Measurements from ENCODE around the gene OTOG.
A peak's percentile ranks its signal among the peaks of the same experiment; 100 is the strongest.
"Not testable (repeated sequence)": the region's sequence is repeated elsewhere in the genome, so short reads cannot be mapped to it uniquely, and the experiment has no call there.

OTOG gene

DNA sequence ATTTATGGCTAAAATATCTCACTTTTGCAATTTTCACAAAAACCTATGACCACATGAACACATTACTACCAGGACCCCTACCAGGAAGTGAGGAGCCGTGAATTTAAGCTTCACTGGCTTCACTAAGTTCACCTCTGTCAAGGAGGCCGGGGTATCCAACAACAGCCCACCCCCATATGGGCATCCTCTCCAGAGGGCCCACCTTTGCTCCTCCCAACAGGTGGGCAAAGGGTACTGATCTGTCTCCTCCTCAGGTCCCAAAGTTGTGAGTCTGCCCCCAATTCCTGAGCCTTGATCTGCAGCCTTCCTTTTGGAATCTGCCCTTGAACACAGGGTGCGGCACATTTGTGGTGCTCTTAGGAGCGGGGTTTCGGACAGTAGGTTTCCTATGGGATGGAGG is 66.9 kb downstream of the OTOG start:
- Histone ChIP-seq H3K4me1 (peaks cover 48% of the 10 kb centered on the region), H3K4me2 (no peak overlapping the region), H3K9me3 (peaks cover 3% of the 10 kb centered on the region), H4K20me1 (no peaks in the 10 kb centered on the region), H3K36me3 (no peaks in the 10 kb centered on the region), H3K27me3 (no peaks in the 10 kb centered on the region), H3K27ac (no peak overlapping the region), H3K9ac (no peak overlapping the region), H3K4me3 (no peak overlapping the region)
- no peak for TF ChIP-seq Cebpa-rat (IDR thresholded peaks at IDR 0.05)

DNA sequence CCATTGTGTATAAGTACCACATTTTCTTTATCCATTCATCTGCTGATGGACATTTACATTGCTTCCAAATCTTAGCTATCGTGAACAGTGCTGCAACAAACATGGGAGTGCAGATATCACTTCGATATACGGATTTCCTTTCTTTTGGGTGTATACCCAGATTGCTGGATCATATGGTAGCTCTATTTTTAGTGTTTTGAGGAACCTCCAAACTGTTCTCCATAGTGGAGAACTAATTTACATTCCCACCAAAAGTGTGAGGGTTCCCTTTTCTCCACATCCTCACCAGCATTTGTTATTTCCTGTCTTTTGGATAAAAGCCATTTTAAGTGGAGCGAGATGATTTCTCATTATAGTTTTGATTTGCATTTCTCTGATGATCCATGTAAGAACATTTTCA is 75.7 kb downstream of the OTOG start:
- H3K4me2 ChIP-seq, H3K9ac ChIP-seq, H3K27me3 ChIP-seq, H3K27ac ChIP-seq, H3K36me3 ChIP-seq, H4K20me1 ChIP-seq, H3K4me1 ChIP-seq, H3K4me3 ChIP-seq: not testable (repeated sequence)
- peaks cover 18% of the 10 kb centered on the region for H3K9me3 ChIP-seq

GRCh38 chr11:17629113-17629512 is 82.1 kb downstream of the OTOG start:
- no peaks in the 10 kb centered on the region for H3K27me3 ChIP-seq
- no peak overlapping the region for H3K9ac ChIP-seq
- TF ChIP-seq Cebpa-rat (IDR thresholded peaks at IDR 0.05) = no peak
- peaks cover 2% of the 10 kb centered on the region for H3K4me1 ChIP-seq
- no peak overlapping the region for H3K4me2 ChIP-seq
- peaks cover 3% of the 10 kb centered on the region for H3K9me3 ChIP-seq
- no peaks in the 10 kb centered on the region for H4K20me1 ChIP-seq
- H3K4me3 ChIP-seq = no peak overlapping the region
- no peaks in the 10 kb centered on the region for H3K36me3 ChIP-seq
- H3K27ac ChIP-seq = no peak overlapping the region

GRCh38 chr11:17630936-17631335 is 83.9 kb downstream of the OTOG start:
- H3K36me3 ChIP-seq = no peaks in the 10 kb centered on the region
- H3K9me3 ChIP-seq = no peaks in the 10 kb centered on the region
- no peak overlapping the region for H3K9ac ChIP-seq
- peaks cover 8% of the 10 kb centered on the region for H3K4me1 ChIP-seq
- H3K27ac ChIP-seq = no peak overlapping the region
- no peak overlapping the region for H3K4me3 ChIP-seq
- TF ChIP-seq Cebpa-rat (IDR thresholded peaks at IDR 0.05) = no peak
- no peak overlapping the region for H3K4me2 ChIP-seq
- H4K20me1 ChIP-seq = no peaks in the 10 kb centered on the region
- H3K27me3 ChIP-seq = no peaks in the 10 kb centered on the region

DNA sequence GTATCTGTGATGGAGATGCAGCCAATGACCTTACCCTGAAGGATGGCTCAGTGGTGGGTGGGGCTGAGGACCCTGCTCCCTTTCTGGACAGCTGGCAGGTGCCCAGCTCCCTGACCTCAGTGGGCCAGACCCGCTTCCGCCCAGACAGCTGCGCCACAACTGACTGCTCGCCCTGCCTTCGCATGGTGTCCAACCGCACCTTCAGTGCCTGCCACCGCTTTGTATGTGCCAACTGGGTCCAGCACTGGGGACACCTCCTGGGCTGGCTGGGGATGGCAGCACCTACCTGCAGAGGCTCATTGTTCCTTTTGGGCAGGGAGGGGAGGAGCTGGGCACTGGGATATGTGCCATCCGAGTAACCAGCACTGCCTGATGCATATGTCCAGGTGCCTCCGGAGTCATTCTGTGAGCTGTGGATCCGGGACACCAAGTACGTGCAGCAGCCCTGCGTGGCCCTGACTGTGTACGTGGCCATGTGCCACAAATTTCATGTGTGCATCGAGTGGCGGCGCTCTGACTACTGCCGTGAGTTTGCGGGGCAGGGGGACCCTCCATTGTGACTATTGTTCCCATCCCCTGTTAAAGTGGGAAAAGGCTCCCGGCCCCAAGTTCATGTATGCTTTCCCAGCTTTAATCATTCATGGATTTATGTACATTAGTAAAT is 84.8 kb downstream of the OTOG start:
- TF ChIP-seq Cebpa-rat (IDR thresholded peaks at IDR 0.05) = no peak
- peaks cover 8% of the 10 kb centered on the region for H3K4me1 ChIP-seq
- H3K4me2 ChIP-seq = no peak overlapping the region
- no peak overlapping the region for H3K27ac ChIP-seq
- no peaks in the 10 kb centered on the region for H3K9me3 ChIP-seq
- no peaks in the 10 kb centered on the region for H3K27me3 ChIP-seq
- H3K9ac ChIP-seq = no peak overlapping the region
- no peak overlapping the region for H3K4me3 ChIP-seq
- no peaks in the 10 kb centered on the region for H4K20me1 ChIP-seq
- no peaks in the 10 kb centered on the region for H3K36me3 ChIP-seq

DNA sequence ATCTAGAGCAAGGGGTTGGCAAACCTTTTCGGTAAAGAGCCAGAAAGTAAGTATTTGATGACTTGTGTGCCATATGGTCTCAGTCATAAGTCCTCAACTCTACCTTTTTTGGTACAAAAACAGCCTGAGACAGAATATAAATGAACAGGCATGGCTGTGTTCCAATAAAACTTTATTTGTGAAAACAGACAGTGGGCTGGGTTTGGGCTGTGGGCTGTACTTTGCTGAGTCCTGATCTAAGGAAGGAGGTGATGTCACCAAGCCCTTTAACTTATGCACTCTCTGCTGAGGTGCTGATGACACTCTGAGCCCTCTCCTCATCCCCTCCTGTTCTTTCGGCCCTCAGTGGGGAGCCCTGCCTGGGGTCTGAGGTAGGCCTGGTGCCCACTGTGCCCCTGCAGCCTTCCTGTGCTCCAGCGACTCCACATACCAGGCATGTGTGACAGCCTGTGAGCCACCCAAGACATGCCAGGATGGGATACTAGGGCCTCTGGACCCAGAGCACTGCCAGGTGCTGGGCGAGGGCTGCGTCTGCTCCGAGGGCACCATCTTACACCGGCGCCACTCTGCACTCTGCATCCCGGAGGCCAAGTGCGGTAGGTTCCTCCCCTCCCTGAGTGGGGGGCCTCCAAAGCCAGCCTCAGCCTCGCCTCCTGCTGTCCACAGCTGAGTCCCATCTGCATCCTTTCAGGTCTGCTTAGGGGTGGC is 86.4 kb downstream of the OTOG start:
- Histone ChIP-seq H4K20me1 (no peaks in the 10 kb centered on the region), H3K4me1 (peaks cover 8% of the 10 kb centered on the region), H3K27ac (peak overlapping the region; percentile 23; the same call in 1 of the 2 replicates), H3K4me3 (no peak overlapping the region), H3K9ac (no peak overlapping the region), H3K9me3 (no peaks in the 10 kb centered on the region), H3K4me2 (no peak overlapping the region), H3K27me3 (no peaks in the 10 kb centered on the region), H3K36me3 (no peaks in the 10 kb centered on the region)
- no peak for TF ChIP-seq Cebpa-rat (IDR thresholded peaks at IDR 0.05)

DNA sequence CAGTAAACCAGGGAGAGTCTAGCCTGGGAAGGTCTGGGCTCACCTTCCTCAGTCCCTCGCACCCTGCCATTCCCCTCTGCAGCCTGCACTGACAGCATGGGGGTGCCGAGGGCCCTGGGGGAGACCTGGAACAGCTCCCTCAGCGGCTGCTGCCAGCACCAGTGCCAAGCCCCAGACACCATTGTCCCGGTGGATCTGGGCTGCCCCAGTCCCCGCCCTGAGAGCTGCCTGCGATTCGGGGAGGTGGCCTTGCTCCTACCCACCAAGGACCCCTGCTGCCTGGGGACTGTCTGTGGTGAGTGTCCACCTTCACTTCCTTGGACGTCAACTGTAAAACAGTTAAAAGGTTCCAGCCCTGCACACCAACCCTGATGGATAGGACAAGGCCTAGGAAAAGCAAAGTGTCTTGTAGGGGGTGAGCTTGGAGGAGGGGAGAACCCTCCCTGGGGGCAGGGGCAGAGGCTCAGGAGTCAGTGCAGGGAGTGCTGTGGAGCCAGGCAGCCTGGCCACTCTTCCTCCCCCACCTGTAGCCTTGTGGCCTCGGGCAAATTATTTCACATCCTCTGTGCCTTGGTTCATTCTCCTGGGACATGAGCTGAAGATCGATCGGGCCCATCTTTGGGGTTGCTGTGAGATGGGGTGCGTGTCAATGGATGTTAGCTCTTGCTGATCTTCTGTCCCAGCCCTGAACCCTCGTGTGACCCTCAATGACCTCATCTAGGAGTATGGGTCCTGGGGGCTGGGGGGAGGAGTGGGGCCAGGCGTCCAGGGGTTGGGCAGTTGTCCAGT is 87.1 kb downstream of the OTOG start:
- Histone ChIP-seq H3K4me1 (peaks cover 8% of the 10 kb centered on the region), H3K36me3 (no peaks in the 10 kb centered on the region), H3K4me2 (peak overlapping the region; percentile 39), H3K4me3 (no peak overlapping the region), H3K9me3 (no peaks in the 10 kb centered on the region), H3K27ac (peak overlapping the region; percentile 23; the same call in 1 of the 2 replicates), H3K27me3 (no peaks in the 10 kb centered on the region), H3K9ac (no peak overlapping the region), H4K20me1 (no peaks in the 10 kb centered on the region)
- no peak for TF ChIP-seq Cebpa-rat (IDR thresholded peaks at IDR 0.05)

DNA sequence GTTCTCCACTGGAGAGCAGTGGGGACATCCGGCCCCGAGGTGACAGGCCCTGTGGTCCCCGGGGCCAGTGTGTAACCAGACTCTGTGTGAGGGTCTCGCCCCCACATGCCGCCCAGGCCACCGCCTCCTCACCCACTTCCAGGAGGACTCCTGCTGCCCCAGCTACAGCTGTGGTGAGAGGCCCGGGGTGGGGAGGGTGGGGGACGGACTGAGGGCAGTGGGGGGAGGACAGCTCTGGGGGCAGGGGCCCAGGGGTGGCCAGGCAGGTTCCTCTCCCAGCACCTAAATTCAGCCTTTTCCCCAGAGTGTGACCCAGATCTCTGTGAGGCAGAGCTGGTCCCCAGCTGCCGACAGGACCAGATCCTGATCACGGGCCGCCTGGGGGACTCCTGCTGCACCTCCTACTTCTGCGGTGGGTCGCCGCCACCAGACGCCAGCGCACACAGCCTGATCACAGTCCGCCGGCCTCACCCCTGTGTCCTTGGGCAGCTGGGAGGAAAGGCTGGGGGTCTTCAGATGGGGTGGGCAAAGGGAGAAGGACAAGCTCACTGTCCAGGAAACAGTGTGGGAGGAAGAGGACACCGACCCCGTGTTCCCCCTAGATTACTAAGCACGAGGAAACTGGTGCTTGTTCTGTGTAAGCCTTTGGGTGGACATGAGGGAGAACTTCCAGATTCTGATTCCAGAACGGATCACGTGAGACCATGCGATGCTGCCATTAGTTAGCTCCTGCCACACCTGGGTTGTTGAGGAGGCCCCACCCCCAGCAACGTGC is 87.9 kb downstream of the OTOG start:
- no peak for TF ChIP-seq Cebpa-rat (IDR thresholded peaks at IDR 0.05)

GRCh38 chr11:17635551-17635938 is 88.5 kb downstream of the OTOG start:
- TF ChIP-seq Cebpa-rat (IDR thresholded peaks at IDR 0.05) = no peak
- Histone ChIP-seq H3K27ac (no peak overlapping the region), H3K4me1 (peaks cover 14% of the 10 kb centered on the region), H3K4me3 (no peak overlapping the region), H3K27me3 (no peaks in the 10 kb centered on the region), H3K9me3 (no peaks in the 10 kb centered on the region), H3K4me2 (no peak overlapping the region), H3K36me3 (no peaks in the 10 kb centered on the region), H4K20me1 (no peaks in the 10 kb centered on the region), H3K9ac (no peak overlapping the region)

More for the DNA sequence above, 87.9 kb downstream of the OTOG start:
- Histone ChIP-seq H3K9ac (no peak overlapping the region), H3K27ac (no peak overlapping the region), H3K4me3 (no peak overlapping the region), H3K9me3 (no peaks in the 10 kb centered on the region), H3K27me3 (no peaks in the 10 kb centered on the region), H4K20me1 (no peaks in the 10 kb centered on the region), H3K36me3 (no peaks in the 10 kb centered on the region), H3K4me2 (peak overlapping the region; percentile 39), H3K4me1 (peaks cover 9% of the 10 kb centered on the region)

Measured in BLaER1 (cell line).